ENCODE measurements around the gene CCL16. TPM values are rescaled to one million over a fixed set of nuclear protein-coding genes. Genes with fewer than 3 reads are reported as not detected.
"Not testable (repeated sequence)": the region's sequence is repeated elsewhere in the genome, so short reads cannot be mapped to it uniquely, and the experiment has no call there.

Gene CCL16
- total and polyA plus RNA-seq, 7 experiments from 2014 or later = not detected

- H3K27ac ChIP-seq (ENCODE audit: low read depth, low read length) = no peak overlapping the region
- no peaks in the 10 kb centered on the region for H3K36me3 Mint-ChIP-seq
- intact Hi-C loops (cut with micrococcal nuclease) = no loop called here
- H3K4me1 Mint-ChIP-seq = peaks cover 0 to 2% (median 0%) of the 10 kb centered on the region in 7 donors
- no peak overlapping the region for H3K4me3 ChIP-seq (ENCODE audit: low read length)
- H3K36me3 ChIP-seq (ENCODE audit: control insufficient read depth in 2 of 3, insufficient read depth in 3 of 3, low read length in 3 of 3) = no peaks in the 10 kb centered on the region
- H3K9me3 ChIP-seq (ENCODE audit: control insufficient read depth in 2 of 3, low read length in 3 of 3) = no peaks in the 10 kb centered on the region
- DNase-seq = no peak
- ChIA-PET POLR2A (no interaction called here), CTCF (no interaction called here)
- H3K9me3 Mint-ChIP-seq = no peaks in the 10 kb centered on the region
- no peaks in the 10 kb centered on the region for H3K27me3 ChIP-seq (ENCODE audit: control insufficient read depth in 2 of 2, insufficient read depth in 2 of 2, low read length in 2 of 2)
- peak overlapping the region in 1 of 9 donors; percentile 71 for H3K27ac Mint-ChIP-seq
- ATAC-seq = no peak
- no peaks in the 10 kb centered on the region for H3K4me1 ChIP-seq (ENCODE audit: control insufficient read depth in 2 of 2, insufficient read depth in 2 of 2, low read length in 2 of 2)
- peaks cover 0 to 21% (median 6%) of the 10 kb centered on the region in 5 donors for H3K27me3 Mint-ChIP-seq
- H3K4me3 Mint-ChIP-seq = no peak overlapping the region
Observed at GRCh38 chr17:35944151-35944550, 37.1 kb downstream of the CCL16 start.

- Histone ChIP-seq H3K27me3 (ENCODE audit: control insufficient read depth in 2 of 2, insufficient read depth in 2 of 2, low read length in 2 of 2) (no peaks in the 10 kb centered on the region), H3K4me1 (ENCODE audit: control insufficient read depth in 2 of 2, insufficient read depth in 2 of 2, low read length in 2 of 2) (no peaks in the 10 kb centered on the region), H3K4me3 (ENCODE audit: low read length) (no peak within 1 kb of the TSS), H3K27ac (ENCODE audit: low read depth, low read length) (no peak within 1 kb of the TSS), H3K9me3 (ENCODE audit: control insufficient read depth in 2 of 3, low read length in 3 of 3) (no peaks in the 10 kb centered on the region), H3K36me3 (ENCODE audit: control insufficient read depth in 2 of 3, insufficient read depth in 3 of 3, low read length in 3 of 3) (no peaks in the 10 kb centered on the region)
- ChIA-PET CTCF (no interaction called here), POLR2A (no interaction called here)
- Mint-ChIP-seq H3K36me3 (no peaks in the 10 kb centered on the region), H3K9me3 (no peaks in the 10 kb centered on the region), H3K27ac (peak within 1 kb of the TSS in 1 of 9 donors; percentile 71), H3K4me1 (peaks cover 0 to 2% (median 0%) of the 10 kb centered on the region in 7 donors), H3K27me3 (peaks cover 0 to 21% (median 6%) of the 10 kb centered on the region in 5 donors), H3K4me3 (no peak within 1 kb of the TSS)
- DNase-seq = no peak
- intact Hi-C loops (cut with micrococcal nuclease) = no loop called here
- no peak for ATAC-seq
Observed at GRCh38 chr17:35943537-35943936, 37.8 kb downstream of the CCL16 start, which contains the start of gene LYZL6. LYZL6 (minus strand) TSS chr17:35943713; CDS start chr17:35939356, 4,357 bp downstream.

GRCh38 chr17:35942588-35943186, 38.6 kb downstream of the CCL16 start:
- POLR2A ChIA-PET = no interaction called here
- H3K9me3 Mint-ChIP-seq = no peaks in the 10 kb centered on the region
- no peak overlapping the region for H3K4me3 Mint-ChIP-seq
- no peaks in the 10 kb centered on the region for H3K4me1 ChIP-seq (ENCODE audit: control insufficient read depth in 2 of 2, insufficient read depth in 2 of 2, low read length in 2 of 2)
- no peak overlapping the region for H3K27ac Mint-ChIP-seq
- no peaks in the 10 kb centered on the region for H3K27me3 ChIP-seq (ENCODE audit: control insufficient read depth in 2 of 2, insufficient read depth in 2 of 2, low read length in 2 of 2)
- H3K27ac ChIP-seq (ENCODE audit: low read depth, low read length) = no peak overlapping the region
- H3K36me3 Mint-ChIP-seq = no peaks in the 10 kb centered on the region
- no peak for ATAC-seq
- no peaks in the 10 kb centered on the region for H3K36me3 ChIP-seq (ENCODE audit: control insufficient read depth in 2 of 3, insufficient read depth in 3 of 3, low read length in 3 of 3)
- peaks cover 0 to 2% (median 0%) of the 10 kb centered on the region in 7 donors for H3K4me1 Mint-ChIP-seq
- DNase-seq = no peak
- peaks cover 0 to 21% (median 6%) of the 10 kb centered on the region in 5 donors for H3K27me3 Mint-ChIP-seq
- CTCF ChIA-PET = no interaction called here
- intact Hi-C loops (cut with micrococcal nuclease) = no loop called here
- H3K4me3 ChIP-seq (ENCODE audit: low read length) = no peak overlapping the region
- H3K9me3 ChIP-seq (ENCODE audit: control insufficient read depth in 2 of 3, low read length in 3 of 3) = no peaks in the 10 kb centered on the region

- H3K27me3 ChIP-seq (ENCODE audit: control insufficient read depth in 2 of 2, insufficient read depth in 2 of 2, low read length in 2 of 2); H3K9me3 Mint-ChIP-seq; POLR2A ChIA-PET; H3K9me3 ChIP-seq (ENCODE audit: control insufficient read depth in 2 of 3, low read length in 3 of 3); H3K36me3 Mint-ChIP-seq; H3K4me3 ChIP-seq (ENCODE audit: low read length); H3K27ac Mint-ChIP-seq; CTCF ChIA-PET; ATAC-seq; H3K27ac ChIP-seq (ENCODE audit: low read depth, low read length); H3K4me1 Mint-ChIP-seq; H3K4me3 Mint-ChIP-seq; DNase-seq; H3K4me1 ChIP-seq (ENCODE audit: control insufficient read depth in 2 of 2, insufficient read depth in 2 of 2, low read length in 2 of 2); intact Hi-C loops (cut with micrococcal nuclease); H3K36me3 ChIP-seq (ENCODE audit: control insufficient read depth in 2 of 3, insufficient read depth in 3 of 3, low read length in 3 of 3): not testable (repeated sequence)
- peaks cover 0 to 18% (median 5%) of the 10 kb centered on the region in 5 donors for H3K27me3 Mint-ChIP-seq
Observed at GRCh38 chr17:35938492-35938891, 42.8 kb downstream of the CCL16 start.

- H3K36me3 ChIP-seq (ENCODE audit: control insufficient read depth in 2 of 3, insufficient read depth in 3 of 3, low read length in 3 of 3) = no peaks in the 10 kb centered on the region
- no peaks in the 10 kb centered on the region for H3K27me3 ChIP-seq (ENCODE audit: control insufficient read depth in 2 of 2, insufficient read depth in 2 of 2, low read length in 2 of 2)
- no peak overlapping the region for H3K4me3 ChIP-seq (ENCODE audit: low read length)
- ChIA-PET CTCF (no interaction called here), POLR2A (no interaction called here)
- no peaks in the 10 kb centered on the region for H3K9me3 ChIP-seq (ENCODE audit: control insufficient read depth in 2 of 3, low read length in 3 of 3)
- H3K36me3 Mint-ChIP-seq = no peaks in the 10 kb centered on the region
- H3K4me3 Mint-ChIP-seq = no peak overlapping the region
- no peak for ATAC-seq
- no peaks in the 10 kb centered on the region for H3K4me1 ChIP-seq (ENCODE audit: control insufficient read depth in 2 of 2, insufficient read depth in 2 of 2, low read length in 2 of 2)
- peaks cover 0 to 10% (median 0%) of the 10 kb centered on the region in 5 donors for H3K27me3 Mint-ChIP-seq
- intact Hi-C loops (cut with micrococcal nuclease) = no loop called here
- no peak for DNase-seq
- H3K9me3 Mint-ChIP-seq = no peaks in the 10 kb centered on the region
- H3K4me1 Mint-ChIP-seq = peaks cover 0 to 5% (median 0%) of the 10 kb centered on the region in 7 donors
- no peak overlapping the region for H3K27ac Mint-ChIP-seq
- no peak overlapping the region for H3K27ac ChIP-seq (ENCODE audit: low read depth, low read length)
Observed at GRCh38 chr17:35936063-35936462, 45.2 kb downstream of the CCL16 start.

GRCh38 chr17:35934760-35935159, 46.5 kb downstream of the CCL16 start:
- Mint-ChIP-seq H3K4me3 (no peak overlapping the region), H3K9me3 (no peaks in the 10 kb centered on the region), H3K36me3 (no peaks in the 10 kb centered on the region)

GRCh38 chr17:35932586-35932985, 48.7 kb downstream of the CCL16 start:
- peaks cover 0 to 7% (median 0%) of the 10 kb centered on the region in 5 donors for H3K36me3 Mint-ChIP-seq
- ATAC-seq (no peak), DNase-seq (no peak)
- peaks cover 0 to 8% (median 0%) of the 10 kb centered on the region in 5 donors for H3K27me3 Mint-ChIP-seq
- ChIA-PET POLR2A (no interaction called here), CTCF (interaction anchor here (0.7 kb wide), 1 partner anchor 31 kb away, joined by 3 read pairs; no protein-coding TSS in a partner anchor)
- no peaks in the 10 kb centered on the region for H3K9me3 ChIP-seq (ENCODE audit: control insufficient read depth in 2 of 3, low read length in 3 of 3)
- H3K9me3 Mint-ChIP-seq = no peaks in the 10 kb centered on the region
- H3K27ac Mint-ChIP-seq = no peak overlapping the region
- no peaks in the 10 kb centered on the region for H3K36me3 ChIP-seq (ENCODE audit: control insufficient read depth in 2 of 3, insufficient read depth in 3 of 3, low read length in 3 of 3)
- no peak overlapping the region for H3K27ac ChIP-seq (ENCODE audit: low read depth, low read length)
- H3K4me1 ChIP-seq (ENCODE audit: control insufficient read depth in 2 of 2, insufficient read depth in 2 of 2, low read length in 2 of 2) = no peaks in the 10 kb centered on the region
- intact Hi-C loops (cut with micrococcal nuclease) = loop anchor here in 1 of 2 donors (5.0 kb wide), 2 partner anchors 35 to 170 kb away; partner anchors contain the start of gene C17orf50
- H3K4me3 Mint-ChIP-seq = no peak overlapping the region
- no peak overlapping the region for H3K4me3 ChIP-seq (ENCODE audit: low read length)
- peaks cover 6 to 28% (median 13%) of the 10 kb centered on the region in 7 donors for H3K4me1 Mint-ChIP-seq
- no peaks in the 10 kb centered on the region for H3K27me3 ChIP-seq (ENCODE audit: control insufficient read depth in 2 of 2, insufficient read depth in 2 of 2, low read length in 2 of 2)

More at GRCh38 chr17:35934760-35935159, 46.5 kb downstream of the CCL16 start:
- Mint-ChIP-seq H3K4me1 (peaks cover 6 to 17% (median 11%) of the 10 kb centered on the region in 7 donors), H3K27ac (peak overlapping the region in 1 of 9 donors; percentile 50), H3K27me3 (peaks cover 0 to 8% (median 0%) of the 10 kb centered on the region in 5 donors)
- ChIA-PET CTCF (no interaction called here), POLR2A (interaction anchor here (0.6 kb wide), 1 partner anchor 158 kb away, joined by 3 read pairs; no protein-coding TSS in a partner anchor)
- Histone ChIP-seq H3K9me3 (ENCODE audit: control insufficient read depth in 2 of 3, low read length in 3 of 3) (no peaks in the 10 kb centered on the region), H3K27me3 (ENCODE audit: control insufficient read depth in 2 of 2, insufficient read depth in 2 of 2, low read length in 2 of 2) (no peaks in the 10 kb centered on the region), H3K4me1 (ENCODE audit: control insufficient read depth in 2 of 2, insufficient read depth in 2 of 2, low read length in 2 of 2) (no peaks in the 10 kb centered on the region), H3K36me3 (ENCODE audit: control insufficient read depth in 2 of 3, insufficient read depth in 3 of 3, low read length in 3 of 3) (no peaks in the 10 kb centered on the region), H3K27ac (ENCODE audit: low read depth, low read length) (no peak overlapping the region), H3K4me3 (ENCODE audit: low read length) (no peak overlapping the region)
- intact Hi-C loops (cut with micrococcal nuclease) = loop anchor here in 1 of 2 donors (5.0 kb wide), 2 partner anchors 37 to 172 kb away; partner anchors contain the start of gene C17orf50
- DNase-seq (no peak), ATAC-seq (no peak)
